K562 (cell line): Measurements from ENCODE around the gene SLC25A40.

Source experiments
- E2F5 ChIP-seq: sonication (generic); formaldehyde crosslinking; IDR thresholded peaks from 2 replicates; pipeline ENCODE4 v1.8.0; 2022; ENCODE audit warnings: mild to moderate bottlenecking, missing genetic modification reagents
- EHMT2 ChIP-seq: fragments of 450-650 bp; IDR thresholded peaks from 2 replicates; pipeline ENCODE4 v1.6.1; 2018; ENCODE audit warnings: antibody characterized with exemption
- EZH2 ChIP-seq: IDR thresholded peaks from 2 replicates; pipeline ENCODE4 v1.6.1; 2012; ENCODE audit warnings: low read depth, mild to moderate bottlenecking, inconsistent platforms, low read length, borderline replicate concordance
- FOXJ3 ChIP-seq: sonication (generic); formaldehyde crosslinking; IDR thresholded peaks from 2 replicates; pipeline ENCODE4 v1.4.0; 2020; ENCODE audit warnings: mild to moderate bottlenecking, missing genetic modification reagents
- FOXM1 ChIP-seq, 2 experiments: fragments of 450-650 bp in 1 of 2; sonication (generic) in 1 of 2; formaldehyde crosslinking in 1 of 2; IDR thresholded peaks; 2 replicates each; pipeline versions ENCODE4 v1.6.1 to v1.9.0; 2017 to 2022; ENCODE audit warnings: low read depth in 2 of 2, mild to moderate bottlenecking in 2 of 2, missing genetic modification reagents in 1 of 2, moderate library complexity in 1 of 2
- FOXP4 ChIP-seq: sonication (generic); formaldehyde crosslinking; IDR thresholded peaks from 2 replicates; pipeline ENCODE4 v1.8.0; 2022; ENCODE audit warnings: mild to moderate bottlenecking, missing genetic modification reagents, borderline replicate concordance
- HDAC6 ChIP-seq: IDR thresholded peaks from 2 replicates; pipeline ENCODE4 v1.6.1; 2012; ENCODE audit warnings: low read depth, mild to moderate bottlenecking, control low read depth, inconsistent platforms, low read length, moderate library complexity
- HNRNPL ChIP-seq: fragments of 200-400 bp; formaldehyde crosslinking; IDR thresholded peaks from 2 replicates; pipeline ENCODE4 v1.6.1; 2017; ENCODE audit warnings: low read depth, mild to moderate bottlenecking, low read length
- POLR2A ChIP-seq: fragments of 450-650 bp; conservative IDR thresholded peaks from 2 replicates; pipeline ENCODE4 v1.6.1; 2016
- SIN3A ChIP-seq, 2 experiments: fragments of 150-350 bp in 1 of 2; IDR thresholded peaks; 2 replicates each; pipeline ENCODE4 v1.6.1; 2011 to 2016; ENCODE audit warnings: borderline replicate concordance in 2 of 2, low read depth in 2 of 2, low read length in 2 of 2, mild to moderate bottlenecking in 2 of 2, moderate library complexity in 2 of 2; ENCODE audit not compliant: control insufficient read depth in 1 of 2
- TCF3 ChIP-seq: sonication (generic); formaldehyde crosslinking; IDR thresholded peaks from 2 replicates; pipeline ENCODE4 v1.4.0; 2020; ENCODE audit warnings: mild to moderate bottlenecking, missing genetic modification reagents
- ZNF592 ChIP-seq: fragments of 450-650 bp; IDR thresholded peaks from 2 replicates; pipeline ENCODE4 v1.6.1; 2017; ENCODE audit warnings: antibody characterized with exemption, mild to moderate bottlenecking
- ZZZ3 ChIP-seq: fragments of 450-650 bp; IDR thresholded peaks from 2 replicates; pipeline ENCODE4 v1.6.1; 2016; ENCODE audit warnings: antibody characterized with exemption, mild to moderate bottlenecking, moderate library complexity
- TF ChIP-seq, protein P1 (sequence below): fragments of 250-450 bp; sonication (Bioruptor Pico); IDR thresholded peaks from 2 replicates; pipeline ENCODE4 v1.5.0; 2020; ENCODE audit warnings: mild to moderate bottlenecking, borderline replicate concordance

GRCh38 chr7:87886875-87887274 is 10.7 kb upstream of the SLC25A40 start:
- TF ChIP-seq, protein P1, sequence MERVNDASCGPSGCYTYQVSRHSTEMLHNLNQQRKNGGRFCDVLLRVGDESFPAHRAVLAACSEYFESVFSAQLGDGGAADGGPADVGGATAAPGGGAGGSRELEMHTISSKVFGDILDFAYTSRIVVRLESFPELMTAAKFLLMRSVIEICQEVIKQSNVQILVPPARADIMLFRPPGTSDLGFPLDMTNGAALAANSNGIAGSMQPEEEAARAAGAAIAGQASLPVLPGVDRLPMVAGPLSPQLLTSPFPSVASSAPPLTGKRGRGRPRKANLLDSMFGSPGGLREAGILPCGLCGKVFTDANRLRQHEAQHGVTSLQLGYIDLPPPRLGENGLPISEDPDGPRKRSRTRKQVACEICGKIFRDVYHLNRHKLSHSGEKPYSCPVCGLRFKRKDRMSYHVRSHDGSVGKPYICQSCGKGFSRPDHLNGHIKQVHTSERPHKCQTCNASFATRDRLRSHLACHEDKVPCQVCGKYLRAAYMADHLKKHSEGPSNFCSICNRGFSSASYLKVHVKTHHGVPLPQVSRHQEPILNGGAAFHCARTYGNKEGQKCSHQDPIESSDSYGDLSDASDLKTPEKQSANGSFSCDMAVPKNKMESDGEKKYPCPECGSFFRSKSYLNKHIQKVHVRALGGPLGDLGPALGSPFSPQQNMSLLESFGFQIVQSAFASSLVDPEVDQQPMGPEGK (CRISPR knock-in tag): no peak
- no peak for TF ChIP-seq E2F5 (CRISPR knock-in tag)
- TF ChIP-seq EHMT2: no peak
- TF ChIP-seq FOXM1 (IDR thresholded peaks at IDR 0.05; ENCODE audit: low read depth): no peak
- TF ChIP-seq FOXM1 (CRISPR knock-in tag; IDR thresholded peaks at IDR 0.05; ENCODE audit: low read depth): no peak
- no peak for TF ChIP-seq FOXP4 (CRISPR knock-in tag)
- TF ChIP-seq SIN3A (IDR thresholded peaks at IDR 0.05; ENCODE audit: borderline replicate concordance in 2 of 2, control insufficient read depth in 1 of 2, low read depth in 2 of 2, low read length in 2 of 2): no peak
- no peak for TF ChIP-seq FOXJ3 (CRISPR knock-in tag)
- no peak for TF ChIP-seq EZH2
- no peak; the same call in 1 of the 2 replicates for TF ChIP-seq ZZZ3
- TF ChIP-seq HNRNPL: no peak
- TF ChIP-seq POLR2A: no peak
- no peak for TF ChIP-seq HDAC6
- TF ChIP-seq ZNF592: no peak
- no peak for TF ChIP-seq TCF3
